ENCODE results near the gene ZNF790. TPM values are rescaled to one million over a fixed set of nuclear protein-coding genes. Genes with fewer than 3 reads are reported as not detected.

Gene ZNF790
- total and polyA plus RNA-seq, 2 of the 8 experiments (the other 6 are each of a cell fraction or from before 2014, with no cell fraction given): 1.7 to 7.2 TPM

DNA sequence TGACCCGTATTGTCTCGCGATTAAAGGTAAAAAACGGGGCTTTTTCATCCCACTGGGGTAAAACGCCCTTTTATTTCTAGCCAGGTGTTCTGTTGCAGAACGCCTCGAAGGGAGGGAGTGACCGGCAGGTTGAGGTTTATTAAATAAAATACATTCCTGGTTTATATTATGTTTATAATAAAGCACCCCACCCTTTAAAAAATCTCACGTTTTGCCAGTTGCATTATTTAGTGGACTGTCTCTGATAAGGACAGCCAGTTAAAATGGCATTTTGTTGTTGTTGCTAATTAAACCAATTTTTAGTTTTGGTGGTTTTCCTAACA, 40.4 kb downstream of the ZNF790 start (continued):
- TF ChIP-seq, protein P1, sequence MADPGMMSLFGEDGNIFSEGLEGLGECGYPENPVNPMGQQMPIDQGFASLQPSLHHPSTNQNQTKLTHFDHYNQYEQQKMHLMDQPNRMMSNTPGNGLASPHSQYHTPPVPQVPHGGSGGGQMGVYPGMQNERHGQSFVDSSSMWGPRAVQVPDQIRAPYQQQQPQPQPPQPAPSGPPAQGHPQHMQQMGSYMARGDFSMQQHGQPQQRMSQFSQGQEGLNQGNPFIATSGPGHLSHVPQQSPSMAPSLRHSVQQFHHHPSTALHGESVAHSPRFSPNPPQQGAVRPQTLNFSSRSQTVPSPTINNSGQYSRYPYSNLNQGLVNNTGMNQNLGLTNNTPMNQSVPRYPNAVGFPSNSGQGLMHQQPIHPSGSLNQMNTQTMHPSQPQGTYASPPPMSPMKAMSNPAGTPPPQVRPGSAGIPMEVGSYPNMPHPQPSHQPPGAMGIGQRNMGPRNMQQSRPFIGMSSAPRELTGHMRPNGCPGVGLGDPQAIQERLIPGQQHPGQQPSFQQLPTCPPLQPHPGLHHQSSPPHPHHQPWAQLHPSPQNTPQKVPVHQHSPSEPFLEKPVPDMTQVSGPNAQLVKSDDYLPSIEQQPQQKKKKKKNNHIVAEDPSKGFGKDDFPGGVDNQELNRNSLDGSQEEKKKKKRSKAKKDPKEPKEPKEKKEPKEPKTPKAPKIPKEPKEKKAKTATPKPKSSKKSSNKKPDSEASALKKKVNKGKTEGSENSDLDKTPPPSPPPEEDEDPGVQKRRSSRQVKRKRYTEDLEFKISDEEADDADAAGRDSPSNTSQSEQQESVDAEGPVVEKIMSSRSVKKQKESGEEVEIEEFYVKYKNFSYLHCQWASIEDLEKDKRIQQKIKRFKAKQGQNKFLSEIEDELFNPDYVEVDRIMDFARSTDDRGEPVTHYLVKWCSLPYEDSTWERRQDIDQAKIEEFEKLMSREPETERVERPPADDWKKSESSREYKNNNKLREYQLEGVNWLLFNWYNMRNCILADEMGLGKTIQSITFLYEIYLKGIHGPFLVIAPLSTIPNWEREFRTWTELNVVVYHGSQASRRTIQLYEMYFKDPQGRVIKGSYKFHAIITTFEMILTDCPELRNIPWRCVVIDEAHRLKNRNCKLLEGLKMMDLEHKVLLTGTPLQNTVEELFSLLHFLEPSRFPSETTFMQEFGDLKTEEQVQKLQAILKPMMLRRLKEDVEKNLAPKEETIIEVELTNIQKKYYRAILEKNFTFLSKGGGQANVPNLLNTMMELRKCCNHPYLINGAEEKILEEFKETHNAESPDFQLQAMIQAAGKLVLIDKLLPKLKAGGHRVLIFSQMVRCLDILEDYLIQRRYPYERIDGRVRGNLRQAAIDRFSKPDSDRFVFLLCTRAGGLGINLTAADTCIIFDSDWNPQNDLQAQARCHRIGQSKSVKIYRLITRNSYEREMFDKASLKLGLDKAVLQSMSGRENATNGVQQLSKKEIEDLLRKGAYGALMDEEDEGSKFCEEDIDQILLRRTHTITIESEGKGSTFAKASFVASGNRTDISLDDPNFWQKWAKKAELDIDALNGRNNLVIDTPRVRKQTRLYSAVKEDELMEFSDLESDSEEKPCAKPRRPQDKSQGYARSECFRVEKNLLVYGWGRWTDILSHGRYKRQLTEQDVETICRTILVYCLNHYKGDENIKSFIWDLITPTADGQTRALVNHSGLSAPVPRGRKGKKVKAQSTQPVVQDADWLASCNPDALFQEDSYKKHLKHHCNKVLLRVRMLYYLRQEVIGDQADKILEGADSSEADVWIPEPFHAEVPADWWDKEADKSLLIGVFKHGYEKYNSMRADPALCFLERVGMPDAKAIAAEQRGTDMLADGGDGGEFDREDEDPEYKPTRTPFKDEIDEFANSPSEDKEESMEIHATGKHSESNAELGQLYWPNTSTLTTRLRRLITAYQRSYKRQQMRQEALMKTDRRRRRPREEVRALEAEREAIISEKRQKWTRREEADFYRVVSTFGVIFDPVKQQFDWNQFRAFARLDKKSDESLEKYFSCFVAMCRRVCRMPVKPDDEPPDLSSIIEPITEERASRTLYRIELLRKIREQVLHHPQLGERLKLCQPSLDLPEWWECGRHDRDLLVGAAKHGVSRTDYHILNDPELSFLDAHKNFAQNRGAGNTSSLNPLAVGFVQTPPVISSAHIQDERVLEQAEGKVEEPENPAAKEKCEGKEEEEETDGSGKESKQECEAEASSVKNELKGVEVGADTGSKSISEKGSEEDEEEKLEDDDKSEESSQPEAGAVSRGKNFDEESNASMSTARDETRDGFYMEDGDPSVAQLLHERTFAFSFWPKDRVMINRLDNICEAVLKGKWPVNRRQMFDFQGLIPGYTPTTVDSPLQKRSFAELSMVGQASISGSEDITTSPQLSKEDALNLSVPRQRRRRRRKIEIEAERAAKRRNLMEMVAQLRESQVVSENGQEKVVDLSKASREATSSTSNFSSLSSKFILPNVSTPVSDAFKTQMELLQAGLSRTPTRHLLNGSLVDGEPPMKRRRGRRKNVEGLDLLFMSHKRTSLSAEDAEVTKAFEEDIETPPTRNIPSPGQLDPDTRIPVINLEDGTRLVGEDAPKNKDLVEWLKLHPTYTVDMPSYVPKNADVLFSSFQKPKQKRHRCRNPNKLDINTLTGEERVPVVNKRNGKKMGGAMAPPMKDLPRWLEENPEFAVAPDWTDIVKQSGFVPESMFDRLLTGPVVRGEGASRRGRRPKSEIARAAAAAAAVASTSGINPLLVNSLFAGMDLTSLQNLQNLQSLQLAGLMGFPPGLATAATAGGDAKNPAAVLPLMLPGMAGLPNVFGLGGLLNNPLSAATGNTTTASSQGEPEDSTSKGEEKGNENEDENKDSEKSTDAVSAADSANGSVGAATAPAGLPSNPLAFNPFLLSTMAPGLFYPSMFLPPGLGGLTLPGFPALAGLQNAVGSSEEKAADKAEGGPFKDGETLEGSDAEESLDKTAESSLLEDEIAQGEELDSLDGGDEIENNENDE (IDR thresholded peaks at IDR 0.05; ENCODE audit: insufficient replicate concordance, low read length): no peak
- TF ChIP-seq, protein P2, sequence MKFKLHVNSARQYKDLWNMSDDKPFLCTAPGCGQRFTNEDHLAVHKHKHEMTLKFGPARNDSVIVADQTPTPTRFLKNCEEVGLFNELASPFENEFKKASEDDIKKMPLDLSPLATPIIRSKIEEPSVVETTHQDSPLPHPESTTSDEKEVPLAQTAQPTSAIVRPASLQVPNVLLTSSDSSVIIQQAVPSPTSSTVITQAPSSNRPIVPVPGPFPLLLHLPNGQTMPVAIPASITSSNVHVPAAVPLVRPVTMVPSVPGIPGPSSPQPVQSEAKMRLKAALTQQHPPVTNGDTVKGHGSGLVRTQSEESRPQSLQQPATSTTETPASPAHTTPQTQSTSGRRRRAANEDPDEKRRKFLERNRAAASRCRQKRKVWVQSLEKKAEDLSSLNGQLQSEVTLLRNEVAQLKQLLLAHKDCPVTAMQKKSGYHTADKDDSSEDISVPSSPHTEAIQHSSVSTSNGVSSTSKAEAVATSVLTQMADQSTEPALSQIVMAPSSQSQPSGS (IDR thresholded peaks at IDR 0.05; ENCODE audit: low read length): 0 out of 2 replicates have a peak, but pooled peaks have one; percentile 29
- TF ChIP-seq KDM1A (IDR thresholded peaks at IDR 0.05; ENCODE audit: borderline replicate concordance, low read length) (no peak), HDAC6 (IDR thresholded peaks at IDR 0.05; ENCODE audit: low read depth, low read length) (no peak), SIX5 (IDR thresholded peaks at IDR 0.05; ENCODE audit: low read depth, low read length) (no peak), POLR2AphosphoS5 (IDR thresholded peaks at IDR 0.05; ENCODE audit: low read depth, low read length) (no peak), TEAD4 (IDR thresholded peaks at IDR 0.05; ENCODE audit: low read depth, low read length) (no peak), SRF (IDR thresholded peaks at IDR 0.05; ENCODE audit: low read depth, low read length) (no peak), EGR1 (IDR thresholded peaks at IDR 0.05; ENCODE audit: borderline replicate concordance, low read depth, low read length) (no peak)
- TF ChIP-seq, protein P3, sequence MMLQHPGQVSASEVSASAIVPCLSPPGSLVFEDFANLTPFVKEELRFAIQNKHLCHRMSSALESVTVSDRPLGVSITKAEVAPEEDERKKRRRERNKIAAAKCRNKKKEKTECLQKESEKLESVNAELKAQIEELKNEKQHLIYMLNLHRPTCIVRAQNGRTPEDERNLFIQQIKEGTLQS (IDR thresholded peaks at IDR 0.05; ENCODE audit: insufficient read depth, low read depth, low read length): no peak

Measured in H1 (cell line).